H1 (cell line): Measurements from ENCODE around the gene ASB14. TPM values are rescaled to one million over a fixed set of nuclear protein-coding genes. Genes with fewer than 3 reads are reported as not detected.

Source experiments
- CTCF ChIA-PET: fragments of 300-600 bp; sonication (Branson Sonifier 250); formaldehyde crosslinking; loops from one replicate; lab custom pipeline; 2021; ENCODE audit not compliant: partially characterized antibody; lab: Charles Lee
- POLR2A ChIA-PET: fragments of 300-600 bp; sonication (Branson Sonifier 250); formaldehyde crosslinking; loops from one replicate; lab custom pipeline; 2021; ENCODE audit warnings: inconsistent platforms; ENCODE audit not compliant: partially characterized antibody; lab: Charles Lee
- DNase-seq, 2 experiments: peaks; one replicate each; pipeline versions ENCODE4 v3.0.0 to v3.0.0-alpha.2; 2010 to 2022; ENCODE audit warnings: low spot score in 2 of 2, low read depth in 1 of 2, mixed read lengths in 1 of 2
- FAIRE-seq: peaks from 2 replicates; lab custom pipeline; 2011; peaks lifted over from hg19 to GRCh38; lab: Jason Lieb, UNC
- H2AFZ ChIP-seq: 2 replicates; pipeline ENCODE4 v1.8.1; 2012; ENCODE audit warnings: low read length, inconsistent platforms
- H2AK5ac ChIP-seq: 2 replicates; pipeline ENCODE4 v1.6.1; 2013; ENCODE audit warnings: low read depth, low read length
- H2BK120ac ChIP-seq: replicated peaks from 2 replicates; pipeline ENCODE3; 2013; ENCODE audit warnings: low read depth, low read length, inconsistent platforms
- H2BK12ac ChIP-seq: 2 replicates; pipeline ENCODE4 v1.6.1; 2013; ENCODE audit warnings: low read depth, low read length
- H2BK15ac ChIP-seq: 2 replicates; pipeline ENCODE4 v1.6.1; 2013; ENCODE audit warnings: low read length
- H2BK20ac ChIP-seq: 2 replicates; pipeline ENCODE4 v1.6.1; 2013; ENCODE audit warnings: low read length
- H2BK5ac ChIP-seq: 2 replicates; pipeline ENCODE4 v1.6.1; 2013; ENCODE audit warnings: low read depth, low read length
- H3K14ac ChIP-seq: 2 replicates; pipeline ENCODE4 v1.6.1; 2013; ENCODE audit warnings: inconsistent platforms; ENCODE audit not compliant: insufficient read length
- H3K18ac ChIP-seq: 2 replicates; pipeline ENCODE4 v1.6.1; 2013; ENCODE audit warnings: low read length; ENCODE audit errors: extremely low read depth
- H3K23ac ChIP-seq: 2 replicates; pipeline ENCODE4 v1.6.1; 2013; ENCODE audit warnings: inconsistent platforms; ENCODE audit not compliant: insufficient read length
- H3K23me2 ChIP-seq: 2 replicates; pipeline ENCODE4 v1.6.1; 2013; ENCODE audit warnings: low read depth, low read length
- H3K27ac ChIP-seq: 2 replicates; pipeline ENCODE4 v1.6.1; 2011; ENCODE audit warnings: low read depth, low read length, inconsistent platforms
- H3K27me3 ChIP-seq, 4 experiments: replicated peaks in 1 of 4; 1 replicate in 1 of 4; 2 replicates in 3 of 4; pipeline versions ENCODE4 v1.6.1 to v1.8.1; 2011 to 2013; ENCODE audit warnings: low read length in 3 of 4, mild to moderate bottlenecking in 3 of 4, inconsistent platforms in 2 of 4, mixed read lengths in 2 of 4, moderate library complexity in 1 of 4; ENCODE audit not compliant: control insufficient read depth in 3 of 4, insufficient read depth in 3 of 4; ENCODE audit errors: extremely low read depth in 1 of 4
- H3K36me3 ChIP-seq, 4 experiments: 2 replicates each; pipeline versions ENCODE4 v1.6.1 to v1.8.1; 2011 to 2013; ENCODE audit warnings: mild to moderate bottlenecking in 4 of 4, low read length in 3 of 4, moderate library complexity in 2 of 4, control low read depth in 1 of 4, inconsistent platforms in 1 of 4; ENCODE audit not compliant: insufficient read depth in 4 of 4, control insufficient read depth in 2 of 4
- H3K4ac ChIP-seq: replicated peaks from 2 replicates; pipeline ENCODE3; 2013; ENCODE audit warnings: low read length, low read depth, mixed read lengths, inconsistent platforms; ENCODE audit not compliant: insufficient read length
- H3K4me1 ChIP-seq, 4 experiments: replicated peaks in 1 of 4; 1 replicate in 1 of 4; 2 replicates in 3 of 4; pipeline versions ENCODE4 v1.6.1 to v1.8.1; 2011 to 2013; ENCODE audit warnings: low read length in 3 of 4, inconsistent platforms in 2 of 4, mixed read lengths in 1 of 4; ENCODE audit not compliant: insufficient read depth in 4 of 4, control insufficient read depth in 3 of 4
- H3K4me2 ChIP-seq, 2 experiments: 2 replicates each; pipeline versions ENCODE4 v1.6.1 to v1.8.1; 2011 to 2013; ENCODE audit warnings: low read depth in 2 of 2, low read length in 2 of 2, control low read depth in 1 of 2, inconsistent platforms in 1 of 2, mild to moderate bottlenecking in 1 of 2; ENCODE audit not compliant: insufficient read depth in 1 of 2
- H3K4me3 ChIP-seq, 4 experiments: fragments of 200-600, 300-600 bp in 1 of 4; sonication (generic), shearing (Covaris generic), sonication (Bioruptor Twin) in 1 of 4; 2 replicates each; pipeline versions ENCODE4 v1.5.1 to v1.8.1; 2011 to 2016; ENCODE audit warnings: low read length in 4 of 4, low read depth in 3 of 4, control low read depth in 2 of 4, inconsistent platforms in 2 of 4, mild to moderate bottlenecking in 2 of 4, mixed read lengths in 1 of 4, moderate library complexity in 1 of 4; ENCODE audit not compliant: insufficient read depth in 2 of 4; ENCODE audit errors: extremely low read depth in 1 of 4
- H3K56ac ChIP-seq: replicated peaks from 2 replicates; pipeline ENCODE3; 2013; ENCODE audit warnings: low read depth, mild to moderate bottlenecking, mixed read lengths, low read length, inconsistent platforms; ENCODE audit not compliant: insufficient read length
- H3K79me1 ChIP-seq: 2 replicates; pipeline ENCODE4 v1.6.1; 2013; ENCODE audit warnings: low read depth, low read length, control low read depth
- H3K79me2 ChIP-seq, 2 experiments: 2 replicates each; pipeline versions ENCODE4 v1.6.1 to v1.8.1; 2012 to 2013; ENCODE audit warnings: low read length in 2 of 2, mild to moderate bottlenecking in 2 of 2, inconsistent platforms in 1 of 2; ENCODE audit not compliant: insufficient read depth in 2 of 2, control insufficient read depth in 1 of 2
- H3K9ac ChIP-seq, 4 experiments: replicated peaks in 1 of 4; 1 replicate in 1 of 4; 2 replicates in 3 of 4; pipeline versions ENCODE4 v1.6.1 to v1.8.1; 2011 to 2013; ENCODE audit warnings: low read depth in 3 of 4, low read length in 3 of 4, control low read depth in 2 of 4, mild to moderate bottlenecking in 2 of 4, moderate library complexity in 2 of 4, inconsistent platforms in 1 of 4; ENCODE audit errors: extremely low read depth in 1 of 4
- H3K9me3 ChIP-seq, 2 experiments: 2 replicates each; pipeline versions ENCODE4 v1.6.1 to v1.8.1; 2012 to 2013; ENCODE audit warnings: mild to moderate bottlenecking in 2 of 2, moderate library complexity in 2 of 2, control low read depth in 1 of 2, inconsistent platforms in 1 of 2, low read depth in 1 of 2, low read length in 1 of 2, mixed read lengths in 1 of 2; ENCODE audit not compliant: insufficient read depth in 2 of 2
- H4K20me1 ChIP-seq, 2 experiments: replicated peaks in 1 of 2; 2 replicates each; pipeline versions ENCODE3 to v1.8.1; 2011 to 2013; ENCODE audit warnings: inconsistent platforms in 2 of 2, low read length in 2 of 2, mild to moderate bottlenecking in 1 of 2; ENCODE audit not compliant: insufficient read depth in 2 of 2, control insufficient read depth in 1 of 2
- H4K5ac ChIP-seq: 2 replicates; pipeline ENCODE4 v1.6.1; 2013; ENCODE audit warnings: low read length, low read depth, mixed read lengths, inconsistent platforms; ENCODE audit not compliant: insufficient read length
- H4K8ac ChIP-seq: 2 replicates; pipeline ENCODE4 v1.8.0; 2013; ENCODE audit warnings: mild to moderate bottlenecking, moderate library complexity, low read length, inconsistent platforms; ENCODE audit not compliant: insufficient read depth; ENCODE audit errors: extremely low read depth
- H4K91ac ChIP-seq: replicated peaks from 2 replicates; pipeline ENCODE3; 2013; ENCODE audit warnings: low read length, mixed read lengths, inconsistent platforms; ENCODE audit not compliant: insufficient read length
- BACH1 ChIP-seq: IDR thresholded peaks from 2 replicates; pipeline ENCODE4 v1.6.1; 2012; ENCODE audit warnings: low read length, improper control_type of control experiment
- CHD2 ChIP-seq: IDR thresholded peaks from 2 replicates; pipeline ENCODE4 v1.6.1; 2012; ENCODE audit warnings: low read length, improper control_type of control experiment
- CREB1 ChIP-seq: IDR thresholded peaks from 2 replicates; pipeline ENCODE4 v1.6.1; 2012; ENCODE audit warnings: inconsistent platforms
- HDAC6 ChIP-seq: IDR thresholded peaks from one replicate; pipeline ENCODE4 v1.7.1; 2012; ENCODE audit warnings: low read depth, mild to moderate bottlenecking, inconsistent platforms, low read length, moderate library complexity
- MAFK ChIP-seq: IDR thresholded peaks from 2 replicates; pipeline ENCODE4 v1.6.1; 2012; ENCODE audit warnings: low read depth, mild to moderate bottlenecking, improper control_type of control experiment, low read length
- NANOG ChIP-seq: IDR thresholded peaks from 2 replicates; pipeline ENCODE4 v1.6.1; 2011; ENCODE audit warnings: low read length, low read depth, mild to moderate bottlenecking, inconsistent platforms; ENCODE audit not compliant: insufficient read depth, poor library complexity, severe bottlenecking
- NRF1 ChIP-seq: IDR thresholded peaks from 2 replicates; pipeline ENCODE4 v1.6.1; 2011; ENCODE audit warnings: mild to moderate bottlenecking, low read depth, low read length, improper control_type of control experiment
- RAD21 ChIP-seq, 2 experiments: IDR thresholded peaks in 1 of 2; conservative IDR thresholded peaks in 1 of 2; 2 replicates each; pipeline ENCODE4 v1.6.1; 2011; ENCODE audit warnings: low read depth in 2 of 2, low read length in 2 of 2, improper control_type of control experiment in 1 of 2, inconsistent platforms in 1 of 2, mild to moderate bottlenecking in 1 of 2, moderate library complexity in 1 of 2
- SIRT6 ChIP-seq: IDR thresholded peaks from one replicate; pipeline ENCODE4 v1.7.1; 2012; ENCODE audit warnings: low read length, inconsistent platforms
- SUZ12 ChIP-seq: fragments of 200-600 bp; sonication (generic); IDR thresholded peaks from 2 replicates; pipeline ENCODE4 v1.6.1; 2012; ENCODE audit warnings: mild to moderate bottlenecking, inconsistent platforms, low read length, moderate library complexity, mixed read lengths
- WGBS, 2 experiments: shearing (Covaris generic) in 1 of 2; methylation state at CpG; one replicate each; pipeline versions ENCODE4 v1.1.6 to v1.1.7; 2013 to 2015; ENCODE audit warnings: low lambda C conversion rate in 2 of 2, mixed read lengths in 2 of 2, inconsistent platforms in 1 of 2, low coverage in 1 of 2, missing lambda C conversion rate in 1 of 2; ENCODE audit not compliant: insufficient replicate concordance in 2 of 2, insufficient coverage in 1 of 2, insufficient read length in 1 of 2; ENCODE audit errors: extremely low coverage in 1 of 2, missing lambda C conversion rate in 1 of 2; 5-methylcytosine and 5-hydroxymethylcytosine counted together
- polyA plus RNA-seq, 7 experiments: library from polyadenylated mRNA; depleted of rRNA in 3 of 7; stranded (reverse) in 5 of 7; unstranded in 2 of 7; fragments of >200 nt in 5 of 7; fragments of 200-250 nt in 2 of 7; gene quantifications; 1 replicate in 5 of 7; 2 replicates in 1 of 7; 4 replicates in 1 of 7; pipeline versions ENCODE4 v1.2.1 to v1.2.3, GENCODE V29; 2011 to 2013; ENCODE audit warnings: missing spikeins in 2 of 7, mixed read lengths in 2 of 7
- total RNA-seq: library from RNA; stranded (reverse); fragmentation: NEBNext Ultra II Directional; extraction: Animal tissue kit (Norgen Biotek cat#: 25700); gene quantifications from 2 replicates; pipeline ENCODE4 v1.2.1, GENCODE V29; 2021
- TF ChIP-seq, protein P1 (sequence below): IDR thresholded peaks from 2 replicates; pipeline ENCODE4 v1.6.1; 2012; ENCODE audit warnings: inconsistent platforms

The ASB14 gene
- total and polyA plus RNA-seq, 2 of the 8 experiments (the other 6 are each of a cell fraction or from before 2014, with no cell fraction given): not detected

GRCh38 chr3:57278237-57278636 is 14.2 kb downstream of the ASB14 start:
- Histone ChIP-seq H2AK5ac (no peak overlapping the region), H3K9me3 (peaks cover 0 to 10% of the 10 kb centered on the region in 2 experiments; a peak in 2 of 4 replicates), H3K4me1 (no peaks in the 10 kb centered on the region), H3K79me1 (no peaks in the 10 kb centered on the region), H3K23me2 (no peaks in the 10 kb centered on the region), H4K20me1 (no peaks in the 10 kb centered on the region), H2BK12ac (no peak overlapping the region), H2BK15ac (no peak overlapping the region), H3K4me3 (no peak overlapping the region), H3K79me2 (no peaks in the 10 kb centered on the region), H4K91ac (no peak overlapping the region), H2BK120ac (no peak overlapping the region), H3K27ac (no peak overlapping the region), H4K5ac (no peak overlapping the region), H3K36me3 (no peaks in the 10 kb centered on the region; a peak in 1 of 8 replicates), H2BK5ac (no peak overlapping the region), H4K8ac (no peak overlapping the region), H2BK20ac (no peak overlapping the region), H3K4me2 (no peak overlapping the region), H2AFZ (no peak overlapping the region), H3K18ac (no peak overlapping the region), H3K56ac (no peak overlapping the region), H3K23ac (no peak overlapping the region), H3K14ac (no peak overlapping the region), H3K9ac (no peak overlapping the region), H3K27me3 (no peaks in the 10 kb centered on the region), H3K4ac (no peak overlapping the region)
- no peak for DNase-seq
- FAIRE-seq: no peak
- TF ChIP-seq RAD21 (IDR thresholded peaks at IDR 0.05 in 1 of 2, conservative IDR thresholded peaks at IDR 0.05 in 1 of 2; ENCODE audit: low read depth in 2 of 2, low read length in 2 of 2) (no peak), CREB1 (no peak), CHD2 (no peak), BACH1 (no peak), NRF1 (no peak), SIRT6 (no peak), HDAC6 (no peak), NANOG (no peak), SUZ12 (no peak), MAFK (no peak)
- TF ChIP-seq, protein P1, sequence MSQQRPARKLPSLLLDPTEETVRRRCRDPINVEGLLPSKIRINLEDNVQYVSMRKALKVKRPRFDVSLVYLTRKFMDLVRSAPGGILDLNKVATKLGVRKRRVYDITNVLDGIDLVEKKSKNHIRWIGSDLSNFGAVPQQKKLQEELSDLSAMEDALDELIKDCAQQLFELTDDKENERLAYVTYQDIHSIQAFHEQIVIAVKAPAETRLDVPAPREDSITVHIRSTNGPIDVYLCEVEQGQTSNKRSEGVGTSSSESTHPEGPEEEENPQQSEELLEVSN: no peak
- POLR2A ChIA-PET: no interaction called here
- CTCF ChIA-PET: interaction anchor here (1.3 to 1.4 kb wide), 2 partner anchors 15 to 108 kb away, joined by 3 to 4 read pairs; no protein-coding TSS in a partner anchor
- 100% methylated on average over 1 of the region's 1 CpG; no CpG with 5 or more reads in 1 of the 2 experiments for WGBS, 2 experiments
